Globus pallidus (tissue), 1 donor: ENCODE measurements around the gene GPR151.
A peak's percentile ranks its signal among the peaks of the same experiment; 100 is the strongest.
"Not testable (repeated sequence)": the region's sequence is repeated elsewhere in the genome, so short reads cannot be mapped to it uniquely, and the experiment has no call there.

ENCODE experiments used
- DNase-seq: peaks from one replicate; pipeline ENCODE4 v3.0.0-alpha.2; 2015; ENCODE audit warnings: low spot score

GPR151 gene

GRCh38 chr5:146516151-146516475 is at the start of gene GPR151:
Gene GPR151, minus strand, starts transcription at chr5:146516190. Its CDS starts 77 bp downstream, at chr5:146516113.
- DNase-seq, result no peak

- DNase-seq, result peak; percentile 20
These were observed 48.2 kb upstream of the GPR151 start for GRCh38 chr5:146564007-146564762.

DNA sequence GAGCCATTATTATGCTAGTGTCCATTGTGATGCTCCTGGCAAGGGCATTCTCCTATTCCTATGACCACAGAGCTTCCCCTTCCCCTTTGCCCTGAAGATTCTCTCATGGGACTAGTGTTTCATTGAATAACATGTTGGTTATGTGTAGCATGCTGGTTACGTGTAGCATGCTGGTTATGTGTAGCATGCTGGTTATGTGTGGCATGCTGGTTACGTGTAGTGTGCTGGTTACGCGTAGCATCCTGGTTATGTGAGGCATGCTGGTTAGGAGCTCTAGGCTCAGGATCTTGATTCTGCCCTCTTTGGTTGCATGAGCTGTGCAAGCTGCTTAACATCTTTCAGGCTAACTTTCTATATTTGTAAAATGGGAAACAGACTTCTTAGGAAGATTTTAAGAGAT is 46.5 kb upstream of the GPR151 start:
- DNase-seq, result no peak

DNA sequence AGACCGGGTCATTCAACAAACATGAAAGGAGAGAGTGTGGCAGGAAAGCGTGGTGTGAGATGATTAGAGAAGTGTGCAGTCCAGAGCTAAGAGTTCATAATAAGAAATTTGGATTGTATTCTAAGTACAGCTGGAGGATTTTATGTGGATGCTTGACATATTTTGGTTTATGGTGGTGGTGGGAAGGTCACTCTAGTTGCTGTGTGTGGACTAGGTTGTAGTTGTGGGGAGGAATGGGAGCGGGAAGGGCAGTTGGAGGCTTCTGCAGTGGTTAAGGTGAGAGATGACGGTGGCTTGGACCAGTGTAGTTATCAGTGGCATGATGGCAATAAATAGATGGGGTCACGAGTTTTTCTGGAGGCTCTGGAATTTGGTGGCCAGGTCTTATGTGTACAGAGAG is 45.7 kb upstream of the GPR151 start:
- no peak for DNase-seq

DNA sequence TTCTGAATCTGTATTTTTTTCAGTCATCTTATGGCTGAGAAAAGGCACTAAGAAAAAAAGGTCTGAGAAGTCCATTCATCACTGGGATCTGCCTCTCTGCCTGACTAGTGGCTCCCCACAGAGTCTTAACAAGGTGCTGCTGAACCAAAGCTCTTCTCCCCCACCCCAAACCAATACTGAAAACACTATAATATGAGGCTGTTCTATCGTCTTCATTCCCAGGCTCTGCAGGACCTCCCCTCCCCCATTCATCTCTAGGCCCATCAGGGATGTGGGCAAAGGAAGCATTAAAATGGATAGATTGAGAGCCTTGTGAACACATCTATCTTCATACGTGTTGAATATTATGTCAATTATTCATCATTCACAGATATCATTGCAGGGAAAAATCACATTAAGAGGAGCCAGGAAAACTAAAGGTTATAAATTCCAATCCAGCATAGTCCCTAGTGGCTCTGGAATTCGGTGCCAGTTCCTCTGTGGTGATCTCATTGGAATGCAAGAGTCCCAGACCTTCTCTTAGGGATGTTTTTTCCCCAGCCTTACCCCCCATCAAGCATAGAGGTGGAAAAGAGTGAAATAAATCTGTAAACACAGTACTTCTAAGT is 44.3 kb upstream of the GPR151 start:
- DNase-seq, result no peak

GRCh38 chr5:146556884-146557283 is 40.9 kb upstream of the GPR151 start:
- DNase-seq, result not testable (repeated sequence)

- DNase-seq, result no peak
These were observed 37.5 kb upstream of the GPR151 start for GRCh38 chr5:146553446-146553845.

DNA sequence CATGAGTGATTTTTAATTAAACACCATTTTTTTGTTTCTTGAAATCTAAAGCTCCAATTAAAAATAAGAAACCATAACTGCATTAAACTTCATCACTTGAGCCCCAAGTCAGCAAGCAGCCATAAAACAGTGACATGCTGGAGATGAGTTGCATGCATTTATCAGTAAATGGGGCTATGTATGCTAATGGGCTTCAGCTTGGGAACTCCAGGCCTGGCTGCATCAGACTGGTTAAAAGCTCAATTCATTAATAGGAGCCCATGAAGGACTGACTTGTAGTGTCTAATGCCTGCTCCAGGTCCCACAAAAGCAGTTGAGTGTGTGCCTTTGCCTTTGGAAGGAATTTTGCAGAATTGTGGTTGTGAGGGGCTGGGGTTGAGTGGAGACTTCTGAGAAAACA is 33.6 kb upstream of the GPR151 start:
- DNase-seq, result no peak

DNA sequence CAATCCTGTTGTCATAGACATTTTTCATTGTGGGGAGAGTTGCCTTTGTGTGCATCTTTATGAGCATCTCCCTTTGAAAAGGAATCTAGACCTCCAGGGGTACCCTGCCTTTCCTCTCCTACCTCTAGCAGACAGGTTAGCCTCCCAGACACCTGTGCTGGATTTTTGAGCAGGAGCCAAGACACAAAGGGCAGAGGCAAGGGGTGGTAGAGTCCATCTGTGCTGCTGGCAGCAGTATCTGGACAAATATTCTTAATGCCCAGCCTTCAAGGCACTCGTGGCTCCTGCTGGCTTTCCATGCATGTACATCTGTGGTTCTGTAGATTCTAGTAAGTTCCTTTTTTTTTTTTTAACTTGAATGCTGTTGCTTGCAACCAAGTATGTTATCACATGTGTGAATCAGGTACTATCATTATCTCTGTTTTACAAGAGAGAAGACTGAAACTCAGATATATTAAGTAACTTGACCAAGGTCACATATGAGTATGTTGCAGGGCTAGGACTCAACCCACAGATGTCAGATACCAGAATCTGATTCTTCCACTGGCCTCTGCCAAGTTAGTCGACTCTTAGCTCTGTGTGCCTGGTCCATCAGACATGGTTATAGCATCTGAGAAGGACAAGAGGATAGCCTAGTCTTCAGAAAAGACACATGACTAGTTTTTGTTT is 32.9 kb upstream of the GPR151 start:
- no peak for DNase-seq

GRCh38 chr5:146544232-146544631 is 28.2 kb upstream of the GPR151 start:
- no peak for DNase-seq

DNA sequence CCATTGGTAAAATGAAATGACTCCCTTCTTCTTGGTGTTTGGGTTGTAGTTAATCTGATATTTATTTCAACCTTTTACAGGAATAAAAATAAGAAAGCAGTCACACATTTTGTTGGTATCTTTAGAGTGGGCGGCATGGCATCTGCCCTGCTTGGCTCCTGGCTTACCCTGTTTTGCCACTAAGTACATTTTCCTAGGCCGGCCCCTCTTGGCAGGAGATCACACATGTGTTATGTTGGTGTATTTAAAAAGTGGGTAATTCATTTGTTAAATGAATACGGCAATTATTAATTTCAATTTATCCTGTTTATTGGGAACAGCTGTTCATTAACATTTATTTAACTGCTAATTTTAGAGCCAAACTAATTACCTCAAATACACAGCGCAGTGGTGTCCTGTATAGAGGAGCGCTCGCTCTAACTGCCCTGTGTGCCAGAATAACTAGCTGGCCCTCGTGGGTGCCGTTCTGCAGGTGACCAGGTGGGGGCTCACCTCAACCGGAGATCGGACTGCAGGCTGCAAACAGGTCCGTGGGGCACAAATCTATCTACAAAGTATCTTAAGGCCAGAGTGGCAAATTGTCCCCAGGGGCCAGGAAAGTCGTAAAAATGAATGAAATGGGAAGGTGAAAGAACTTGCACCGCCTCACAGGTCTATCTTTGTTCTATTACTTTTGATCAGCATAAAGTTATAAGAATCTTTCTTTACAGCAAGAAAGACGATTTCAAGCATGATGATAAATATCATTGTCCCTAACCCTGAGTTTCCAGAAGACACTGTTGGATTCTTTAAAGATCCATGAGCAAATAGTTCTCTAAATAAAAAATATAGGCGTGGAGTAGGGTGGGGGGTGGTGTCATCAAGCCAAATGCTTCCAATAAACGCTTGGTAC is 26.2 kb upstream of the GPR151 start:
- DNase-seq, result peak; percentile 46

GRCh38 chr5:146540414-146540813 is 24.4 kb upstream of the GPR151 start:
- DNase-seq, result no peak

DNA sequence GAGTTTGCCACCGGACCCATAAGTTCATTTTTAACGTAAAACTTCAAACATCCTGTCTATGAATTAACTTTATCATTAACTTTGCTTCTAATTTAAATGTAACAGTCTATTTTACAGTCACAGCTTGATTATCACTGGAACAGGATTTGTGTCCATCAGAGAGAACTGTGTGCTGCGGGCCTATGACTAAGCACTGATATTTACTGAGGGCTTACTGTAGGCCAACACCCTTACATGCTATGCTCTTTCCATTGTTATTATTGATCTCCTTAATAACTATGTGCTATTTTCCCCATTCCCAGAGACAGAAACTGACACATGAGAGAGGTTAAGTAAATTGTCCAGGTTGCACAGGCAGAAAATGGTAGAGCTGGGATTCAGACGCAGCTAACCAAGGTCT is 24.0 kb upstream of the GPR151 start:
- DNase-seq, result no peak

GRCh38 chr5:146538432-146538831 is 22.4 kb upstream of the GPR151 start:
- no peak for DNase-seq

DNA sequence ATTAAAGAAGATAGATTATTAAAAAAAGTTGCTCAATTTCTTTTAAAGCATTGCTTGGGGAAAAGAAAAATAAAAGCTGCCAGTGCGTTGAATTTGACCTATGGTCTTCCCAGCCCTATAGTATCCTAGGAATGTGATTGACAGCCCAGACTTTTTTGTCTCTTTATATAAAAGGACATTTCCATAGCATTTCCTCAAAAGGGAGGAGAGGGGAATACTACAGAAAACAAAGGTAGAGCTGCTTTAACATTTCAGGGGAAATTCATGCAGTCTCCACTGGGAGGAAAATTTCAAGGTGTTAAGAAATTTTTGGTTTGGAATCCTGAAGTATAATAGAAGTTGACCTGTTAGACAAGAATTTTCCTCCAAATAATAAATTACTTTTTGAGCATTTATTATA is 17.9 kb upstream of the GPR151 start:
- no peak for DNase-seq

DNA sequence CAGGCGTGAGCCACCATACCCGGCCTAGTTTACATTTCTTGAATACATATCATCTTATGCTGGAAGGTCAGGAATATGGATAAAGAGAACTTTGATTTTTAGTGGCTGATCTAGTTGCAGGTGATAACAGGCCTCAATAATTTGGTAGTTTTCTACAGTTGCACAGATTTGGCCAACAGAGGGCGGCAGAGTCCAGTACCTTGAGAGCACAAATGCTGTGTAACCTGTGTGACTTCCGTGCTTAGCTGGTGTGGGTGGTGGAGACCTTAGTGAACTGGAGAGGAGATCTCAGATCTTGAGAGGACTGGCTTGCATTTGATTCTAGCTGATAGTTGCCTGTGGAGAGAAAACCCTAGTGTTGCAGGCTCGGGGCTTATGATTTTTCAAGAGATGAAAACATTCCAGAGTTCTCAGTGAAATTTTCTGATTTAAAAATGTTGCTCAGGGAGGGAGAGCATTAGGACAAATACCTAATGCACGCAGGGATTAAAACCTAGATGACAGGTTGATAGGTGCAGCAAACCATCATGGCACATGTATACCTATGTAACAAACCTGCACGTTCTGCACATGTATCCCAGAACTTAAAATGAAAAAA is 17.4 kb upstream of the GPR151 start:
- DNase-seq, result peak; percentile 51

DNA sequence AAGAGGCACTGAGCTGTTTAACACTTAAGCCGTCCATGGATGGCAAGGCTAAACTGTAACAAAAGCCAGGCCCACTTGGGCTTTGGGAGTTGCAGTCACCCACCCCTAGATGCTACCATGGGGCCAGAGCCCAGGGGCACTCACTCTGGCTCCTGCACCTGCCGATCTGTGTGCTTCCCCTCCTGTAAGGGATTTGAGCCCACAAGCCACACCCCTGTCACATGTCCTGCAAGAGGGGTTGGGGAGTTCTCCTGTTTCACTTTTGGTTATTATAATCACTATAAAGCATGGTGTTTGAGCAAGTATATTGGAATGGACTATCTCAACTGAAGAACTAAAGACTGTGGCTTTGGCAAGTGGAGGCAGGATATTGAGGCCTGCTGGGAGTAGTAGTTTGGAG is 14.0 kb upstream of the GPR151 start:
- no peak for DNase-seq

DNA sequence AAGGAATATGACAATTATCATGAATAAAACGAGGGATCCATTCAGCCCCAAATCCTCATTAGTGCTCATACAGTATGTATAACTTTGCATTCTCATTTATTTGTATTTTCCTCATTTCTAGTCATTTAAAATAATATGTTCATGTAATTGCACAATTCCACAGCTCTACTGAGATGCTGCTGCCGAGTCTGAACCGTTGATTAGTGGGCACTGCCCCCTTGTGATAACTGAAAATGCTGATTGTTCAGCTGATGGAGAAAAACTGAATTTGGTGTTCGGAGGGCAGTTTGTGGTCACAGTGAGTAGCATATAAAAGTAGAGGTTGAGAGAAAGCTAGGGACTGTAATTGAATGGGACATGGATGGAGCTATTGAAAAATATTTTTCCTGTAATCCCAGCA is 12.2 kb upstream of the GPR151 start:
- DNase-seq, result peak; percentile 16

- no peak for DNase-seq
These were observed 11.8 kb upstream of the GPR151 start for GRCh38 chr5:146527785-146528184.

DNA sequence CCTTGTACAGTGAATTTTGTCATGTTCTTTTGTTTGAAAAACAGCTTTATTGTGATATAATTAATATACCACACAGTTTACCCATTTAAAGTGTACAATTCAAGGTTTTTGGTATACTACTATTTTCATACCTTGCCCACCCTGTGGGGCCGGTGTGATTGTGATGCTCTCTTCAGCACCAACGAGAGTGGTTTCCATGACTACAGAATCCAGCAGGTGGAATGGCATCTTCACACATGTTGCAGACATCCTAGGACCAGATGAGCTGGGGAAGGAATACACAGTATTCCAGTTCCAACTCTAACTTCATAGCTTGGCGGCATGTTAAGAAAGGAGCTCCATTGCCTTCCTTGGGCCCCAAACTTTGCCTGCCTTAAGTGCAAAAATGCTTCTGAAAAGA is 7.7 kb upstream of the GPR151 start:
- DNase-seq, result no peak

DNA sequence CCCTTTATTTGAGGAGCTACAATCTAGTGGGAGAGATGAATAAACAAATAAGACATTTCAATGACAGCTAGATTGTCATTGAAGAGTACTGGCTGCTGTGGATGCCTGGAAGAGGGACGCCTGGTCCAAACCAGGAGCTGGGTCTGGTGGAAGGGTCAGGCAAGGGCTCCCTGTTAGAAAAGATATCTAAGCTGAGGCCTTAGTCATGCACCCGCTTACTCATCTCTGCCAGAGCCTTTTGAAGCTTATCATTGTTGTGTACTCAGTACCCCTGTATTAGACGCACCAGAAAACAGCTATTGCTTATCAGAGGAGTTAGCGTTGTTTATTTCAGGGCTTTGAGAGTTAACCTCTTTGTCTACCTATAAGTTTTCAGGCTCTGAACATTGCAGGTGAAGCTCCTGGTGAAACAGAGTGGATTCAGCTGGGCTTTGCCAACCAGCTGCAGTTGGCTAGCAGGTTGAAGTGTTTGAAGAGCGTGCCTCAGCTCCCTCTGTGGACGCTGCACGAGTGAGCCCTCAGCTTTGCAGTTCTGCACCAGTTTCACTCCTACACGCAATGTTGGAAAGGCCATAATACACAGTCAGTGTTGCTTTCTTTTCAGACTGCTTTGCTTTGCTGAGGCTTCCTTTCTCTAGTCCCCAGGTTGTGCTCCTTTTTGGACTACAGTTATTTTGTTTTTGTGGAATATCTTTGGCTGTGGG is 5.6 kb upstream of the GPR151 start:
- DNase-seq, result no peak
